Activated CD4-positive, alpha-beta T cell treated with anti-CD3 and anti-CD28 coated beads for 36 hours (primary cell): Measurements from ENCODE around the gene MLLT6. TPM values are rescaled to one million over a fixed set of nuclear protein-coding genes. Genes with fewer than 3 reads are reported as not detected.

Experiments
- ATAC-seq: fragments of 200-7000 bp; cut with Tn5 transposase; one replicate; pipeline ENCODE4 v1.10.0; 2021; ENCODE audit warnings: mild to moderate bottlenecking, moderate library complexity
- CTCF ChIA-PET: fragments of 350-600 bp; sonication (Branson Sonifier 250); formaldehyde crosslinking; loops from one replicate; lab custom pipeline; 2021; ENCODE audit warnings: antibody characterized with exemption; lab: Charles Lee
- POLR2A ChIA-PET: fragments of 350-600 bp; sonication (Branson Sonifier 250); formaldehyde crosslinking; loops from one replicate; lab custom pipeline; 2021; ENCODE audit warnings: antibody characterized with exemption, inconsistent platforms; lab: Charles Lee
- DNase-seq: peaks from one replicate; pipeline ENCODE4 v3.0.0-alpha.2; 2020
- H3K27ac Mint-ChIP-seq: one replicate; pipeline ENCODE4 v1.8.0; 2021; ENCODE audit warnings: mixed read lengths
- H3K27me3 Mint-ChIP-seq: one replicate; pipeline ENCODE4 v1.8.0; 2021; ENCODE audit warnings: mixed read lengths
- H3K36me3 Mint-ChIP-seq: one replicate; pipeline ENCODE4 v1.8.0; 2021; ENCODE audit warnings: low read depth, mixed read lengths
- H3K4me1 Mint-ChIP-seq: one replicate; pipeline ENCODE4 v1.8.0; 2021; ENCODE audit warnings: mixed read lengths
- H3K4me3 Mint-ChIP-seq: one replicate; pipeline ENCODE4 v1.8.0; 2021; ENCODE audit warnings: mild to moderate bottlenecking, moderate library complexity, mixed read lengths
- H3K9me3 Mint-ChIP-seq: one replicate; pipeline ENCODE4 v1.8.0; 2021; ENCODE audit warnings: low read depth, mixed read lengths
- intact Hi-C, 2 experiments: fragments of 100-400 bp; cut with DNase I in 1 of 2; cut with micrococcal nuclease in 1 of 2; formaldehyde crosslinking; loops; one replicate each; pipeline versions ENCODE4 v1.14.2 to v1.15.1; 2022 to 2024; cut with DNase I, micrococcal nuclease
- total RNA-seq, 2 experiments: library from RNA; stranded (reverse); gene quantifications; one replicate each; pipeline ENCODE4 v1.2.3, GENCODE V29; 2021

The MLLT6 gene
- total RNA-seq, 2 experiments from 2014 or later = 168 to 174 TPM

DNA sequence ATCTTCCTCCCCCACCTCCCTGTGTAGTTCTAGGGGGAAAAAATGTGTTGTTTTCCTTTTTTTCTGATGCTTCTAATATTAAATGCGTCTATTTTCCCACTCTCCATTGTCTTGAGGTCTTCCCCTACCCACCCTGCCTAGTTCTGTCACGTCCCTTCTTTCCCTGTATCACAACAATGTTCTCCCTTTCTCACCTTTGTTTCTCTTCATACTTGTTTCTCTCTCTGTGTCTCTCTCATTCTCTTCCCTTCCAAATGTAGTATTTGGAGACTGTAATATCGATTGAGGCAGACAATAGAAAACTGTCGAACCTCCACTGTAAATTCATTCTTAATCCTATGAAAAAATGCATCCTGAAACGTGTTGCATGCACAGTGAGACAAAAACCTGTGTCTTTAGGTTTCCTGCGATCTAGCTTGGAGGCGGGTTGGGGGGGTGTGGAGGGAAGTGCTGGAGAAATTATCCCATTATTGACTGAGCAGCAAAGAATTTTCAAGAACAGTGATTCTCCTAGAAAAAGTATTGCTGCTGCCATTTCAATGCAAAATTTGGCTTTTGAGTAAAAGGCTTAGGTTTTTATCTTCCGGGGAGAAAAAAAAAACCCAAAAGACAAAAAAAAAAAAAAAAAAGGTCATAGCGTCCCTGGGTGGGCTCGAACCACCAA, 46.2 kb downstream of the MLLT6 start:
- no peaks in the 10 kb centered on the region for H3K9me3 Mint-ChIP-seq
- DNase-seq = no peak
- H3K4me1 Mint-ChIP-seq = peaks cover 46% of the 10 kb centered on the region

DNA sequence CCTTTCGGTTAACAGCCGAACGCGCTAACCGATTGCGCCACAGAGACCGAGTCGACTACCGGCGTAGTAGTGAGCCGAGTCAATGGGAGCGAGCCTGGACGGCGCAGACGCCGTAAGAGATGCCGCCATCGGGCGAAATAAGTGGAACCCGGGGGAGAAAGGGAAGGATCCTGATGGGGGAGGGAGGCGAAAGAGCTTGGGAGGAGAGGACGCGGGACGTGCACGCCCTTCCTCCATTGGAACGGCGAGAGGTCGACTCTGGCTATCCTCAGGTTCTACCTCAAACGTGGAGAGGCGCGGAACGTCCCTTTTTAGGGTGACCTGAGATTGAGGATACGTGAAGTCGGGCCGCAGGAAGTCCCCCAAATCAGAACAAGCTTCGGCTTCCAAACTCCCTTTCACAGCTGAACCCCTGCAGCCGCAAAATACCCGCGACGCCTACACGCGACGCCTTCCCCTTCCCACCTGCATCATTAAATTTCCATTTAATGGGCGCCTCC, 46.8 kb downstream of the MLLT6 start:
- CTCF ChIA-PET = interaction anchor here (0.6 to 2.8 kb wide), 13 partner anchors 15 to 413 kb away, joined by 3 to 20 read pairs (median 4); partner anchors contain the start of gene EPOP
- Mint-ChIP-seq H3K36me3 (peaks cover 30% of the 10 kb centered on the region), H3K9me3 (no peaks in the 10 kb centered on the region), H3K27me3 (peaks cover 24% of the 10 kb centered on the region), H3K27ac (peak overlapping the region; percentile 99), H3K4me1 (peaks cover 44% of the 10 kb centered on the region), H3K4me3 (peak overlapping the region; percentile 93)
- ATAC-seq (peak; percentile 20), DNase-seq (peak; percentile 92)
- intact Hi-C loops = loop anchor here (1.0 to 5.0 kb wide), 19 partner anchors 17 to 649 kb away; partner anchors contain the start of genes PIP4K2B (in 2 of the 2), RPL23 (in 2 of the 2), CISD3 (in 1 of the 2) and CWC25 (in 1 of the 2)
- POLR2A ChIA-PET = interaction anchor here (0.8 to 1.5 kb wide), 6 partner anchors 12 to 102 kb away, joined by 3 to 5 read pairs (median 4); partner anchors contain the start of gene RPL23

More for the DNA sequence above, 46.2 kb downstream of the MLLT6 start:
- intact Hi-C loops = loop anchor here in 1 of 2 experiments (1.0 to 5.0 kb wide), 5 partner anchors 16 to 403 kb away; partner anchors contain the start of genes LASP1 and RPL23
- H3K27me3 Mint-ChIP-seq = peaks cover 30% of the 10 kb centered on the region
- ATAC-seq = no peak
- ChIA-PET POLR2A (interaction anchor here (0.7 to 1.5 kb wide), 5 partner anchors 13 to 102 kb away, joined by 3 to 4 read pairs (median 3); partner anchors contain the start of gene RPL23), CTCF (interaction anchor here (0.7 to 2.8 kb wide), 9 partner anchors 16 to 192 kb away, joined by 3 to 20 read pairs (median 5); partner anchors contain the start of gene EPOP)
- peak overlapping the region; percentile 99 for H3K27ac Mint-ChIP-seq
- H3K4me3 Mint-ChIP-seq = peak overlapping the region; percentile 93
- peaks cover 27% of the 10 kb centered on the region for H3K36me3 Mint-ChIP-seq

DNA sequence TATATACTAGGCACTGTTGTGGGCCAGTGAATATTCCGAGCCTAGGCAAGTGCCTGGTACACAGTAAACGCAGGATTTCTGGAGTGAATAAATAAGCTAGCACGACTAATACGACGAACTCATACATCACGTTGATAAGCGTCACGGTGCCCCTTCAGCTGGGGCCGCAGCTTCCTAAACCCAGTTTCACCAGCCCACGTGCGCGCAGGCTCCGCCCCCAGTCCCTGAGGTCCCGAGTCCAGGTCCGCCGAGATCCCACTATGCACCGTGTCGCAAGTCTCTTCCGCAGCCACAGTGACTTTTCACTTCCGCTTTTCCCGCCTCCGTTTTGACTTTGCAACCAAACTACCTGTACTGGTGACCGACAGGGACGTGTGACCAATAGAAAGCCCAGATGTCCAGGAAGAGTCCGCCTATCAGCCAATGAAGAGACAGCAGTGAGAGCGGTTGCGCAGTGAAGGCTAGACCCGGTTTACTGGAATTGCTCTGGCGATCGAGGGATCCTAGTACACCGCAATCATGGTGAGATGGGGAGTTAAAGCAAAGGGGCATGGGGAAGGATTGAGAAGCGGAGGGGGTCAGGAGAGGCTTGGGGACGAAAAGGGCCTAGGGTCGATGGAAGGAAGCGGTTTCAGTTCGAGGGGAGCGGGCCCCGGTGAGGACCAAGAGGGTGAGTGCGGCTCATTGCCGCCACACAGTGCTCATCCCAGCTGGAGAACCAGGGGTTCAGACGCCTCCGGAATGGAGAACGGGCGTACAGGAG, 47.4 kb downstream of the MLLT6 start, which contains the start of gene PSMB3:
PSMB3 (plus strand) TSS at position 434 of the 763 bp plus-strand sequence; CDS start at position 520, 86 bp downstream.
- ATAC-seq (peak; percentile 95), DNase-seq (peak; percentile 99)
- peaks cover 30% of the 10 kb centered on the region for H3K36me3 Mint-ChIP-seq
- ChIA-PET CTCF (interaction anchor here (0.6 to 2.8 kb wide), 13 partner anchors 16 to 412 kb away, joined by 3 to 20 read pairs (median 4); partner anchors contain the start of gene EPOP), POLR2A (interaction anchor here (0.8 to 1.5 kb wide), 6 partner anchors 12 to 101 kb away, joined by 3 to 5 read pairs (median 4); partner anchors contain the start of gene RPL23)
- peak within 1 kb of the TSS; percentile 99 for H3K27ac Mint-ChIP-seq
- H3K4me3 Mint-ChIP-seq = peak within 1 kb of the TSS; percentile 93
- peaks cover 23% of the 10 kb centered on the region for H3K27me3 Mint-ChIP-seq
- H3K9me3 Mint-ChIP-seq = no peaks in the 10 kb centered on the region
- intact Hi-C loops = loop anchor here (1.0 to 5.0 kb wide), 17 partner anchors 22 to 648 kb away; partner anchors contain the start of genes PIP4K2B (in 2 of the 2), RPL23 (in 2 of the 2), CISD3 (in 1 of the 2) and CWC25 (in 1 of the 2)
- peaks cover 43% of the 10 kb centered on the region for H3K4me1 Mint-ChIP-seq

DNA sequence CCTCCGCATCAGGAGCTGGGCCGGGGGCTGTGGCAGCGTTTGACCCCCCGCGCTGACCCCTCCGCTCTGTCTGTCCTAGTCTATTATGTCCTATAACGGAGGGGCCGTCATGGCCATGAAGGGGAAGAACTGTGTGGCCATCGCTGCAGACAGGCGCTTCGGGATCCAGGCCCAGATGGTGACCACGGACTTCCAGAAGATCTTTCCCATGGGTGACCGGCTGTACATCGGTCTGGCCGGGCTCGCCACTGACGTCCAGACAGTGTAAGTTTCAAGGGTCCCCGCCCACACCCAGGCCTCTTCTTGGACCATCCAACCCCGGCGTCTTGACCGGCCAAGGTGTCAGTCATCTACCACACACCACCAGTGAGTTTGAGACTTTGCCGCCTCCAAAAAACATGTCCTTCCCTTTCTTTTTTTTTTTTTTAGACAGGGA, 48.0 kb downstream of the MLLT6 start:
- H3K9me3 Mint-ChIP-seq = no peaks in the 10 kb centered on the region
- ATAC-seq (no peak), DNase-seq (no peak)
- ChIA-PET CTCF (interaction anchor here (1.3 to 1.5 kb wide), 3 partner anchors 18 to 46 kb away, joined by 5 to 6 read pairs (median 6); no protein-coding TSS in a partner anchor), POLR2A (no interaction called here)
- peaks cover 21% of the 10 kb centered on the region for H3K27me3 Mint-ChIP-seq
- H3K4me3 Mint-ChIP-seq = peak overlapping the region; percentile 93
- peak overlapping the region; percentile 99 for H3K27ac Mint-ChIP-seq
- intact Hi-C loops = loop anchor here (2.0 to 5.0 kb wide), 6 partner anchors 46 to 648 kb away; partner anchors contain the start of genes FBXL20 (in 1 of the 2), LASP1 (in 1 of the 2), PIP4K2B (in 1 of the 2) and RPL23 (in 1 of the 2)
- H3K36me3 Mint-ChIP-seq = peaks cover 33% of the 10 kb centered on the region
- peaks cover 43% of the 10 kb centered on the region for H3K4me1 Mint-ChIP-seq

DNA sequence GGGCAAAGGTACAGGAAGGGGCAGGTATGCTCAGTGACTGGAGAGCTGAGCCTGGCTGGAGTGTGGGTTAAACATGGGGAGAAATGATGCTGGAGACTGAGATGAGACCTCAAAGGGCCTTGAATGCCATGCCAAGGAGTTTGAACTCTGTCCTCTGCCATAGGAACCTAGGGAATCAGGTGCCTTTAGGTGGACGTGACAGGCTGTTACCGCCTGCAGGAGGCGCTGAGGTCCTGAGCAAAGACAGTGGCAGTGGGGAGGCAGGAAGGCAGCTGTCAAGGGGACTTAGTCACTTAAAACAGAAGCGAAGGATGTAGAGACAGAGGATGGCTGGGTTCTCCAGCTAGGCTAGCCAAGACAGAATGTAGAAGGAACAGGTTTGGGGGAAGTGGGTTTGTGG, 56.5 kb downstream of the MLLT6 start:
- intact Hi-C loops = no loop called here
- Mint-ChIP-seq H3K4me3 (no peak overlapping the region), H3K36me3 (peaks cover 62% of the 10 kb centered on the region), H3K27ac (peak overlapping the region; percentile 34), H3K4me1 (peaks cover 4% of the 10 kb centered on the region), H3K9me3 (no peaks in the 10 kb centered on the region), H3K27me3 (no peaks in the 10 kb centered on the region)
- ChIA-PET CTCF (interaction anchor here (0.7 to 1.6 kb wide), 7 partner anchors 13 to 403 kb away, joined by 3 to 6 read pairs (median 4); no protein-coding TSS in a partner anchor), POLR2A (no interaction called here)
- peak; percentile 71 for DNase-seq
- ATAC-seq = peak; percentile 91

DNA sequence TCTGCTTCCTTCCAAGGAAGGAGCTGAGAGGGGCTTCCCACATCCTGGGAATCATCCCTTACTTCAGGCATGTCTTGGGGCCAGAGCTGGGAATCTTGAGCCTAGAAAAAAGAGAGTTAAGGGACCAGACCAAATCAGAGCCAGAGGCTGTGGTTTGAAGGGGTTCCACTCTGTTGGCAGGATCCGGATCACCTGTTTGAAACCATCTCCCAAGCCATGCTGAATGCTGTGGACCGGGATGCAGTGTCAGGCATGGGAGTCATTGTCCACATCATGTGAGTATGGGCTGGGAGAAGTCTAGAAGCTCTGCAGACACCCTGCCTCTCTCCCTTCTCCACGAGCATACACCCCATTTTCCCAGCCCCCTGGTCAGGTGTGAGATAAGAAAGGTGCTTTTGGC, 57.2 kb downstream of the MLLT6 start:
- intact Hi-C loops = no loop called here
- Mint-ChIP-seq H3K4me3 (no peak overlapping the region), H3K9me3 (no peaks in the 10 kb centered on the region), H3K36me3 (peaks cover 68% of the 10 kb centered on the region), H3K27ac (no peak overlapping the region), H3K27me3 (no peaks in the 10 kb centered on the region), H3K4me1 (peaks cover 4% of the 10 kb centered on the region)
- ATAC-seq (no peak), DNase-seq (no peak)
- CTCF ChIA-PET = interaction anchor here (0.6 to 1.6 kb wide), 8 partner anchors 13 to 402 kb away, joined by 3 to 6 read pairs (median 4); no protein-coding TSS in a partner anchor
- POLR2A ChIA-PET = no interaction called here

DNA sequence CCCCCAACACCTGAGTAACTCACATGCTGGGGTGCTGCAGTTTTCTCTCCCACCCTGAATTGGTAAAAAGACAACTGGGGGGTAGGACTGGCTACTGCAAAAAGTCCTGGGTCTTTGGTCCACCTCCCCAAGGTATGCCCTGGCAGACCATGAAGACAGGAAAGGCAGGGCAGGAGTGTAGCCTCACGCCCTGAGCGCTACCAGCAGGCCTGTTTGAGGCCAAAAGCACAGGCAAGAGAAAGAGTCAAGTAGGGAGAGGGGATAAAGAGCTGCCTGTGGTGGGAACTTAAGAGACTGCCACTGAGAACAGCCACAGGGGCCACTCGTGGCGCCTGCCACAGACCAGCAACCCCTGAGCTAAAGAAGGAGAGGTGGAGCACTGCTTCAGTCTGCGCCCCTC, 61.3 kb downstream of the MLLT6 start:
- ATAC-seq (no peak), DNase-seq (no peak)
- Mint-ChIP-seq H3K9me3 (no peaks in the 10 kb centered on the region), H3K4me1 (peaks cover 3% of the 10 kb centered on the region), H3K4me3 (no peak overlapping the region), H3K27me3 (no peaks in the 10 kb centered on the region), H3K27ac (peak overlapping the region; percentile 10), H3K36me3 (peaks cover 61% of the 10 kb centered on the region)
- ChIA-PET CTCF (no interaction called here), POLR2A (no interaction called here)
- intact Hi-C loops = no loop called here

DNA sequence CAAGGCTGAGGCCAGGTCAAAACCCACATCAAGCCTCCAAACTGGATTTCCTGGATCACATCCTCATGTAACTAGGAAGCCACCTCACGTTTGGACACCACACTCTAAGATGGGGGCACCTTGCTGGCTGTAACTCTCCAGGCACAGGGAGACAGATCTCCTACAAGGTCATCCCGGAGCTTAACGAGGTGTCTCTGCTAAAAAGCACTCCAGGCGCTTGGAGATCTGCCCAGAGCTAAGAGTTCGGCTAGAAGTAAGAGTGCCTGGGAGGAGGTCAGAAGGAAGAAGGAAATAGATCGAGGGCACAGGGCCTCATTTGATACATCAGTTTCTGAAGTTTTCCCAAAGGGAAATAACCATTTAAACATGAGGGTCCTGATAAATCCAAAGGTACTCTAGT, 63.3 kb downstream of the MLLT6 start:
- CTCF ChIA-PET = no interaction called here
- H3K36me3 Mint-ChIP-seq = peaks cover 56% of the 10 kb centered on the region
- H3K4me3 Mint-ChIP-seq = no peak overlapping the region
- POLR2A ChIA-PET = interaction anchor here (0.6 kb wide), 1 partner anchor 575 kb away, joined by 3 read pairs; no protein-coding TSS in a partner anchor
- H3K27ac Mint-ChIP-seq = no peak overlapping the region
- H3K27me3 Mint-ChIP-seq = no peaks in the 10 kb centered on the region
- no peak for ATAC-seq
- no peak for DNase-seq
- intact Hi-C loops = no loop called here
- no peaks in the 10 kb centered on the region for H3K4me1 Mint-ChIP-seq
- no peaks in the 10 kb centered on the region for H3K9me3 Mint-ChIP-seq

DNA sequence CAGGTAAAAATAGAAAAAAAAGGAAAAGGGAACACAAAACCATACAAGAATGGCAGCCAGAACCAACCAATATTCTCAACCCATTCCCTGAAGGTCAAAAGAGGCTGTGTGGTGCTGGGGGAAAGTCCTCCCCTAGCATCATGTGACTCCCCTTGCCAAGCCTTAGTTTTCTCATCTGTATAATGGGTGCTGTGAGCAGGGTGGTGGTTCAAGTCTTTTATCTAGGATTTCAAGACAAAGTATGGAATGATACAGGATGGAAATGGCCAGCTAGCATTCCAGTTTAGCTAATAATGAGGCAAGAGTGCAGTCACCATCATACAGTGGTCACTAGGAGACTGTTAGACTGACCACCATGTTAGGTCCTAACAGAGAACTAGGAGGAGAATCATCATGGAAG, 68.2 kb downstream of the MLLT6 start:
- intact Hi-C loops = no loop called here
- no peaks in the 10 kb centered on the region for H3K9me3 Mint-ChIP-seq
- DNase-seq = no peak
- no peak for ATAC-seq
- ChIA-PET CTCF (no interaction called here), POLR2A (no interaction called here)
- no peak overlapping the region for H3K4me3 Mint-ChIP-seq
- no peak overlapping the region for H3K27ac Mint-ChIP-seq
- H3K4me1 Mint-ChIP-seq = no peaks in the 10 kb centered on the region
- peaks cover 35% of the 10 kb centered on the region for H3K36me3 Mint-ChIP-seq
- no peaks in the 10 kb centered on the region for H3K27me3 Mint-ChIP-seq

DNA sequence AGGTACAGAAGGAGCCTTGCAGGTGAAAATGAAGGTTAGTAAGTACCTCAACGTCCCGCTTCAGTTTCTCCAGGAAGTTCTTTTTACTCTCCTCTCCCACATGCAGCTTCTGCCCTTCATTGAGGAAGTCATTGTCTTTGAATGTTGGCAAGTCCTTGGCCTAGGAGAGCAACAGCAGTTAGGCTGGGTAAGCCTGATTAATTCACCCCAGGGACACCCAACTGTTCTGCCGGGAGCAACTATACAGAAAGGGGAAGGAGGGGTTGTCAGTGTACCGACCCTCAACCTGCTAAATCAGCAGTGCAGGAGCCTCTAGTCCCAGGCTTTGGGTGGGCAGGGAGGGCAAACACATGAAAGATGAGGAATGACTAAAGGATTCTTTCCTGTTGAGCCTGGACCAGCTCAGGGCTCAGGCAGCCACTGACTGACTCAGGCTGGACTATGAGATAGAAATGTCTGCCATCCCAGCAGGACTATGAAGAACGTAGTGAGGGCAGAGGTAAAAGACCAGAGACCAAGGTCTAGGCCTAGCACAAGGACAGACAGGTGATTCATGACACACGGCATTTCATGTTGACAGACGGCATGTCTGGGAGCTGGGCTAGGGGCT, 72.7 kb downstream of the MLLT6 start:
- Mint-ChIP-seq H3K9me3 (no peaks in the 10 kb centered on the region), H3K4me3 (no peak overlapping the region), H3K36me3 (peaks cover 36% of the 10 kb centered on the region), H3K4me1 (no peaks in the 10 kb centered on the region), H3K27ac (no peak overlapping the region), H3K27me3 (no peaks in the 10 kb centered on the region)
- DNase-seq (no peak), ATAC-seq (no peak)
- intact Hi-C loops = no loop called here
- ChIA-PET CTCF (interaction anchor here (1.1 kb wide), 1 partner anchor 20 kb away, joined by 3 read pairs; no protein-coding TSS in a partner anchor), POLR2A (no interaction called here)
